Measurements from ENCODE around the gene SLC16A10. TPM values are rescaled to one million over a fixed set of nuclear protein-coding genes. Genes with fewer than 3 reads are reported as not detected.
"Not testable (repeated sequence)": the region's sequence is repeated elsewhere in the genome, so short reads cannot be mapped to it uniquely, and the experiment has no call there.

Gene SLC16A10
- total RNA-seq, 1 donor, result not detected

DNA sequence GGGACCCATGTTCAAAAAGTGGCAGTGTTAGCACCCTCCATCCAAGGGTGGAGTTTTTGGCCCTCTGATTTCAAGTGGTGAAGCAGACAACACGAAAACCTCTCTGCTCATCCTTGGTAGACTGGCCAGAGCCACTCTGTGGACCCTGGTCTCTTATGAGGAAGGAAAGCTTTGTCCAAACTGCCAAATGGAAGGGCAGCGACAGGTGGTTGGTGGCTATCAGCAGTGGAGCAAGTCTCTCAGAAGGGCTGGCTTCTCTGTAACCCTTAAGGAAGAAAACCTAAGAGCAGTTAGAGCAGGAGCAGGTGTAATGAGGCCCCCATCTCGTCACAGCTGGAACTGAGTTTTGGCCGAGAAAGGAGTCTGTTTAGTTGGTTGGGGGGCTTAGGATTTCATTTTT is 155.8 kb downstream of the SLC16A10 start:
- no peak for DNase-seq (ENCODE audit: low read depth)
- H3K4me3 ChIP-seq (ENCODE audit: low read depth, low read length), result no peak overlapping the region

DNA sequence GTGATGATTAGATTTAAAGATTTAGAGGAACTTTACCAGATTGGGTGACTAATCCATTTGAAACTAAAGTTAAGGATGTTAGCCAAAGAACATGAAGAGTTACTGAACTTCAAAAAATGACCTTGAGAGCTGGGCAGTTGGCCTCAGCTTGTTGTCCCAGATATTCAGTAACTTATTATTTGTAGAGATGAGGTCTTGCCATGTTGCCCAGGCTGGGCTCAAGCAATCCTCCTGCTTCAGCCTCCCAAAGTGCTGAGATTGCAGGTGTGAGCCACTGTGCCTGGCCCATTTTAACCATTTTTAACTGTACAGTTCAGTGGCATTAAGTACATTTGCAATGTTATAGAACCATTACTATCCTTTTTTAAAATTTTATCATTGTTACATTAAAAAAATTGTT is 161.5 kb downstream of the SLC16A10 start:
- TF ChIP-seq, protein P1, sequence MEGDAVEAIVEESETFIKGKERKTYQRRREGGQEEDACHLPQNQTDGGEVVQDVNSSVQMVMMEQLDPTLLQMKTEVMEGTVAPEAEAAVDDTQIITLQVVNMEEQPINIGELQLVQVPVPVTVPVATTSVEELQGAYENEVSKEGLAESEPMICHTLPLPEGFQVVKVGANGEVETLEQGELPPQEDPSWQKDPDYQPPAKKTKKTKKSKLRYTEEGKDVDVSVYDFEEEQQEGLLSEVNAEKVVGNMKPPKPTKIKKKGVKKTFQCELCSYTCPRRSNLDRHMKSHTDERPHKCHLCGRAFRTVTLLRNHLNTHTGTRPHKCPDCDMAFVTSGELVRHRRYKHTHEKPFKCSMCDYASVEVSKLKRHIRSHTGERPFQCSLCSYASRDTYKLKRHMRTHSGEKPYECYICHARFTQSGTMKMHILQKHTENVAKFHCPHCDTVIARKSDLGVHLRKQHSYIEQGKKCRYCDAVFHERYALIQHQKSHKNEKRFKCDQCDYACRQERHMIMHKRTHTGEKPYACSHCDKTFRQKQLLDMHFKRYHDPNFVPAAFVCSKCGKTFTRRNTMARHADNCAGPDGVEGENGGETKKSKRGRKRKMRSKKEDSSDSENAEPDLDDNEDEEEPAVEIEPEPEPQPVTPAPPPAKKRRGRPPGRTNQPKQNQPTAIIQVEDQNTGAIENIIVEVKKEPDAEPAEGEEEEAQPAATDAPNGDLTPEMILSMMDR (IDR thresholded peaks at IDR 0.05; ENCODE audit: insufficient read depth, low read depth, low read length), result no peak
- DNase-seq (ENCODE audit: low read depth), result no peak

More for the DNA sequence above, 155.8 kb downstream of the SLC16A10 start:
- TF ChIP-seq, protein P1 (IDR thresholded peaks at IDR 0.05; ENCODE audit: insufficient read depth, low read depth, low read length), result no peak

DNA sequence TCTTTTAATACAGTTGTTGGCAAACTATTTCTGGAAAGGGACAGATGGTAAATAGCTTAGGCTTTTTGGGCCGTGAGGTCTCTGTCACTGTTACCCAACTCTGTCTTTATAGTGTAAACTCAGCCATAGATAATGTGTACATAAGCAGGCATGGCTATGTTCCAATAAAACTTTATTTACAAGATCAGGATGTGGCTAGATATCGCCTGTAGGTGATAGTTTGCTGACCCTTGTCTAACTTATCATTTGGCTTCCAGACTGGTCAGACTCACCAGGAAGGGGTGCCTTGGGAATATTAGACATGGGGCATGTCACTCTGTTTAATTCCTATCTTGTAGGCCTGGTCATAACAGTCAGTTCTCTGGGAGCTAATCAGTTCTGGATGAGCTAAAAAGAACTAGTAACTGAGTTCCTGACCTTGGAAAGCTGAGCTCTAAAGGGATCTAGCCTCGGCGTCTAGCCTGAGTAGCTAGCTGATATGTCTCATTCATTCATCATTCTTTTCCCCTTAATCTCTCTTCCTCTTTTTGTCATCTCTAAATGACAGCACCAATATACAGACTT is 163.6 kb downstream of the SLC16A10 start:
- H3K4me3 ChIP-seq (ENCODE audit: low read depth, low read length), result no peak overlapping the region
- peak; percentile 63 for DNase-seq (ENCODE audit: low read depth)

More for the DNA sequence above, 161.5 kb downstream of the SLC16A10 start:
- no peak overlapping the region for H3K4me3 ChIP-seq (ENCODE audit: low read depth, low read length)

DNA sequence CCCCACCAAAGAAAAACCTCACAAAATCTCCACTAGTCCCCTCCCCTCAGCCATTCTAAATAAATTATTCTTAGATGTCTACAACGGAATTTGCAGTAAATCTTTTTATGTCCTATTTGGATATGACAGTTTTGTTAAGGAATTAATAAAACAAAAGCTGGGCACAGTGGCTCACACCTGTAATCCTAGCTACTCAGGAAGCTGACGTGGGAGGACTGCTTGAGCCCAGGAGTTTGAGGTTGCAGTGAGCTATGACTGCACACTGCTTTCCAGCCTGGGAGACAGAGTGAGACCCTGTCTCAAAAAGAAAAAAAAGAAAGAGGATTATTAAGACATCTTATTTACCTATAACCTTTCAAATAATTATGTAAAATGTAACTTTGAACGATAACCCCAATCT is 165.4 kb downstream of the SLC16A10 start:
- TF ChIP-seq, protein P1 (IDR thresholded peaks at IDR 0.05; ENCODE audit: insufficient read depth, low read depth, low read length), result no peak

More for the DNA sequence above, 163.6 kb downstream of the SLC16A10 start:
- TF ChIP-seq, protein P1 (IDR thresholded peaks at IDR 0.05; ENCODE audit: insufficient read depth, low read depth, low read length), result no peak

DNA sequence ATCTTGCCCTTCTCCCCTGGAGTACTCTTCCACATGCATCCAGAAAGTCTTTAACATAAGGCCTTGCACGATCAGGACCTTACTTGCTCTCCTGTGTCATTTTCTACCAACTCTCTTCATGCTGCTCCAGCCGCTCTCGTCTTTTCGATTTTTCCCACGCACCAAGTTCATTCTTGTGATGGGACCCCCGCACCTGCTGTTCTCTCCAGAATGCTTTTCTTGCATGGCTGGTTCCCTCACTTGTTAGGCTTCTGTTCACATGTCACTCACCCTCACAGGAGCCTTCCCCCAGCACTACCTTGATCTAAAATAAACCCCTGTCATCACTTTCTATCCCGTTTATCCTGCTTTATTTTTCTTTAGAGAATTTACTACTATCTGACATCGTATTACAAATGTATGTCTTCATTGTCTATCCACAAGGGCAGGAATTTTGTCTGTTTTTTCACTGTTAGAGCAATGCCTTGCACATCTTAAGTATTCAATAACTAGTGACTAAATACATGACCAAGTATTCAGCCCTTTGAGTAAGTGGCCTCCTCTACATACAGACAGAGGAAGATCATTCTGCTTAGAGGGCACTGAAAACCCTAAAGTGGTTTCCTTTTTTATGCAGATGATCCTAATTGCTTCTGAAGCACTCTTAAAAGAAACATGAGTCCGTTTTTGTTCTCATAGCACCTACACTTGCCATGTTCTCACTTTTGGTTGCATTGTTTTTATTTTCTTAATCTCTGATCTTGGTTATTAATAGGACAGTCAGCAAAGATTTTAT is 166.9 kb downstream of the SLC16A10 start:
- H3K4me3 ChIP-seq (ENCODE audit: low read depth, low read length), result no peak overlapping the region
- no peak for DNase-seq (ENCODE audit: low read depth)
- TF ChIP-seq, protein P1 (IDR thresholded peaks at IDR 0.05; ENCODE audit: insufficient read depth, low read depth, low read length), result no peak

More for the DNA sequence above, 165.4 kb downstream of the SLC16A10 start:
- no peak for DNase-seq (ENCODE audit: low read depth)
- no peak overlapping the region for H3K4me3 ChIP-seq (ENCODE audit: low read depth, low read length)

DNA sequence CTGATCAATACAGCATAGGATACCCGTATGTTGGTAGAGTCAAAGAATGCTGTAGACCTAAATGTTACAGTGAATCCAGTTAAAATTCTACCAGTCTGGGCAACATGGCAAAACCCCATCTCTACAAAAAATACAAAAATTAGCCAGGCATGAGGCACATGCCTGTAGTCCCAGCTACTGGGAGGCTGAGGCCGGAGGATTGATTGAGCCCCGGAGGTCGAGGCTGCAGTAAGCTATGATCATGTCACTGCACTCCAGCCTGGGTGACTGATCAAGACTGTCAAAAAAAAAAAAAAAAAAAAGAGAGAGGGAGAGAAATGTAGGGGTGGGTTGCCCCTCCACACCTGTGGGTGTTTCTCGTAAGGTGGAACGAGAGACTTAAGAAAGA is 167.5 kb downstream of the SLC16A10 start:
- TF ChIP-seq, protein P1 (IDR thresholded peaks at IDR 0.05; ENCODE audit: insufficient read depth, low read depth, low read length), result no peak
- DNase-seq (ENCODE audit: low read depth), result no peak
- no peak overlapping the region for H3K4me3 ChIP-seq (ENCODE audit: low read depth, low read length)

DNA sequence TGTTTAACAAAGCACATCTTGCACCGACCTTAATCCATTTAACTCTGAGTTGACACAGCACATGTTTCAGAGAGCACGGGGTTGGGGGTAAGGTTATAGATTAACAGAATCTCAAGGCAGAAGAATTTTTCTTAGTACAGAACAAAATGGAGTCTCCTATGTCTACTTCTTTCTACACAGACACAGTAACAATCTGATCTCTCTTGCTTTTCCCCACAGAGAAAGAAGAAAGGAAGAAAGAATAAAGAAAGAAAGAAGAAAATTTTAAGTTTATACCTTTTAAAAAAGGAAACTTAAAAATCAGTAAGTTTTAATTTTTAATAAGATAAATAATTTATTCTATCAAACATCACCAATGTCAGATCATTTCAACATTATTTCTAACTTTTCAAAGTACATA is 168.5 kb downstream of the SLC16A10 start:
- not testable (repeated sequence) for H3K4me3 ChIP-seq (ENCODE audit: low read depth, low read length); DNase-seq (ENCODE audit: low read depth)
